ENCODE data around the gene CTSH. TPM values are rescaled to one million over a fixed set of nuclear protein-coding genes. Genes with fewer than 3 reads are reported as not detected.

CTSH gene
- total RNA-seq, 1 experiment from 2014 or later: 146 TPM

DNA sequence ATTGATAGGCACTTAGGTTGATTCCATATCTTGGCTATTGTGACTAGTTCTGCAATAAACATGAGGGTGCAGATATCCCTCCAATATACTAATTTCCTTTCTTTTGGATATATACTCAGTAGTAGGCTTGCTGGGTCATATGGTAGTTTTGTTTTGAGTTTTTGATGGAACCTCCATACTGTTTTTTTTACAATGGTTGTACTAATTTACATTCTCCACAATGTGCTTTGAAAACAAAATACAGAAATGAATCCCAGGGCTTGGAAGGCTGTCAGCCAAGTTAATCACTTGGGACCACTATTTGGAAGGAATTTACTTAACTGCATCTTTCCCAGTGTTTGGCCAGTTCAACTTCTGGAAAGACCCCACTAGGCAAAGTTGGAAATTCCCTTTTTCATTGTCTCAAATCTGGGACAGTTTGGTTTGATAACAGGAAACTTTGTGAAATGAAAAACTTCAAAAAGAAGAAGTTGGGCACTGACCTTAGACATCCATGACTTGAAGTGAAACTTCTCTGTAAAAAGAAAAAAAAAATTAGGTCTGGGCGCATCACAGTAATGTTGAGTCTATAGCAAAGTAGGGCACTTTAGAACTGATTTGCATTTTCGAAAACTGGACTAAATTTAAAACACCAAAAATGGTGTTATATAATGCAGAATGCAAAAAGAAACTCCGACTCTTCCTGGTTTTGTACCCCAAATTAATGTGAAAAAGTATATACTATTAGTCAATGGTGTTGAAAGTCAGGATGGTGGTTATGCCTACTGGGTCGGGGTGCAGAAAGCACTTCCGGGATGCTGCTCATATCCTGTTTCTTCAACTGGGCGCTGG lies 6.0 kb downstream of the CTSH start:
- H3K4me2 ChIP-seq (ENCODE audit: low read length): no peak overlapping the region
- DNase-seq (no peak), ATAC-seq (no peak)
- no peaks in the 10 kb centered on the region for H3K27me3 ChIP-seq (ENCODE audit: low read length)
- no peaks in the 10 kb centered on the region for H4K20me1 ChIP-seq (ENCODE audit: low read length)
- TF ChIP-seq, protein P1, sequence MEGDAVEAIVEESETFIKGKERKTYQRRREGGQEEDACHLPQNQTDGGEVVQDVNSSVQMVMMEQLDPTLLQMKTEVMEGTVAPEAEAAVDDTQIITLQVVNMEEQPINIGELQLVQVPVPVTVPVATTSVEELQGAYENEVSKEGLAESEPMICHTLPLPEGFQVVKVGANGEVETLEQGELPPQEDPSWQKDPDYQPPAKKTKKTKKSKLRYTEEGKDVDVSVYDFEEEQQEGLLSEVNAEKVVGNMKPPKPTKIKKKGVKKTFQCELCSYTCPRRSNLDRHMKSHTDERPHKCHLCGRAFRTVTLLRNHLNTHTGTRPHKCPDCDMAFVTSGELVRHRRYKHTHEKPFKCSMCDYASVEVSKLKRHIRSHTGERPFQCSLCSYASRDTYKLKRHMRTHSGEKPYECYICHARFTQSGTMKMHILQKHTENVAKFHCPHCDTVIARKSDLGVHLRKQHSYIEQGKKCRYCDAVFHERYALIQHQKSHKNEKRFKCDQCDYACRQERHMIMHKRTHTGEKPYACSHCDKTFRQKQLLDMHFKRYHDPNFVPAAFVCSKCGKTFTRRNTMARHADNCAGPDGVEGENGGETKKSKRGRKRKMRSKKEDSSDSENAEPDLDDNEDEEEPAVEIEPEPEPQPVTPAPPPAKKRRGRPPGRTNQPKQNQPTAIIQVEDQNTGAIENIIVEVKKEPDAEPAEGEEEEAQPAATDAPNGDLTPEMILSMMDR (conservative IDR thresholded peaks at IDR 0.05; ENCODE audit: low read depth, low read length): no peak
- TF ChIP-seq EZH2phosphoT487 (IDR thresholded peaks at IDR 0.05; ENCODE audit: borderline replicate concordance, low read length) (no peak), EZH2 (IDR thresholded peaks at IDR 0.05; ENCODE audit: low read length, unreplicated experiment) (no peak)
- intact Hi-C loops (cut with micrococcal nuclease): no loop called here
- no peaks in the 10 kb centered on the region; the same call in none of the 2 replicates for H3K36me3 ChIP-seq (ENCODE audit: low read depth, low read length)
- no peak overlapping the region for H3K27ac ChIP-seq (ENCODE audit: low read length)
- no peaks in the 10 kb centered on the region for H3F3A ChIP-seq (ENCODE audit: low read length, unreplicated experiment)
- H3K4me3 ChIP-seq (ENCODE audit: low read length): no peak overlapping the region
- H3K79me2 ChIP-seq (ENCODE audit: low read length): peaks cover 8% of the 10 kb centered on the region; the same call in 1 of the 2 replicates
- no peaks in the 10 kb centered on the region for H3K9me3 ChIP-seq (ENCODE audit: low read length)
- no peak overlapping the region for H2AFZ ChIP-seq (ENCODE audit: low read length)
- POLR2A ChIA-PET (ENCODE audit: unreplicated experiment): no interaction called here
- CTCF ChIA-PET: no interaction called here
- no TSS peak for BruUV-seq (replicated peaks)
- no peaks in the 10 kb centered on the region for H3K9me2 ChIP-seq (replicated peaks; ENCODE audit: low read length)
- H3K9ac ChIP-seq (ENCODE audit: low read length): no peak overlapping the region
- peaks cover 4% of the 10 kb centered on the region for H3K4me1 ChIP-seq (ENCODE audit: insufficient read depth, low read length)

- TF ChIP-seq EZH2 (IDR thresholded peaks at IDR 0.05; ENCODE audit: low read length, unreplicated experiment) (no peak), EZH2phosphoT487 (IDR thresholded peaks at IDR 0.05; ENCODE audit: borderline replicate concordance, low read length) (no peak)
- TF ChIP-seq, protein P1 (conservative IDR thresholded peaks at IDR 0.05; ENCODE audit: low read depth, low read length): no peak
- Histone ChIP-seq H3K9me2 (replicated peaks; ENCODE audit: low read length) (no peaks in the 10 kb centered on the region), H3K36me3 (ENCODE audit: low read depth, low read length) (no peaks in the 10 kb centered on the region; the same call in none of the 2 replicates)
Observed at GRCh38 chr15:78937132-78937739, 7.6 kb downstream of the CTSH start.

GRCh38 chr15:78934655-78935023 lies 10.2 kb downstream of the CTSH start:
- H3K4me3 ChIP-seq (ENCODE audit: low read length): no peak overlapping the region
- no peaks in the 10 kb centered on the region for H3K79me2 ChIP-seq (ENCODE audit: low read length)
- intact Hi-C loops (cut with micrococcal nuclease): no loop called here
- H3K36me3 ChIP-seq (ENCODE audit: low read depth, low read length): no peaks in the 10 kb centered on the region; the same call in none of the 2 replicates
- ATAC-seq (no peak), DNase-seq (no peak)
- CTCF ChIA-PET: no interaction called here
- H3K27ac ChIP-seq (ENCODE audit: low read length): no peak overlapping the region
- H4K20me1 ChIP-seq (ENCODE audit: low read length): no peaks in the 10 kb centered on the region
- BruUV-seq (replicated peaks): no TSS peak
- H3K9ac ChIP-seq (ENCODE audit: low read length): no peak overlapping the region
- TF ChIP-seq, protein P1 (conservative IDR thresholded peaks at IDR 0.05; ENCODE audit: low read depth, low read length): no peak
- no peak for TF ChIP-seq EZH2phosphoT487 (IDR thresholded peaks at IDR 0.05; ENCODE audit: borderline replicate concordance, low read length)
- no peak for TF ChIP-seq EZH2 (IDR thresholded peaks at IDR 0.05; ENCODE audit: low read length, unreplicated experiment)
- no peak overlapping the region for H2AFZ ChIP-seq (ENCODE audit: low read length)
- H3K27me3 ChIP-seq (ENCODE audit: low read length): no peaks in the 10 kb centered on the region
- no peaks in the 10 kb centered on the region for H3F3A ChIP-seq (ENCODE audit: low read length, unreplicated experiment)
- no peak overlapping the region for H3K4me2 ChIP-seq (ENCODE audit: low read length)
- no peaks in the 10 kb centered on the region for H3K9me2 ChIP-seq (replicated peaks; ENCODE audit: low read length)
- peaks cover 20% of the 10 kb centered on the region for H3K4me1 ChIP-seq (ENCODE audit: insufficient read depth, low read length)
- POLR2A ChIA-PET (ENCODE audit: unreplicated experiment): no interaction called here
- H3K9me3 ChIP-seq (ENCODE audit: low read length): no peaks in the 10 kb centered on the region

More at GRCh38 chr15:78937132-78937739, 7.6 kb downstream of the CTSH start:
- H3K27me3 ChIP-seq (ENCODE audit: low read length): no peaks in the 10 kb centered on the region
- no peak overlapping the region for H2AFZ ChIP-seq (ENCODE audit: low read length)
- intact Hi-C loops (cut with micrococcal nuclease): no loop called here
- no peaks in the 10 kb centered on the region for H3F3A ChIP-seq (ENCODE audit: low read length, unreplicated experiment)
- no peak for ATAC-seq
- no peak overlapping the region for H3K9ac ChIP-seq (ENCODE audit: low read length)
- no peaks in the 10 kb centered on the region for H4K20me1 ChIP-seq (ENCODE audit: low read length)
- no peak overlapping the region for H3K27ac ChIP-seq (ENCODE audit: low read length)
- ChIA-PET POLR2A (ENCODE audit: unreplicated experiment) (no interaction called here), CTCF (no interaction called here)
- BruUV-seq (replicated peaks): no TSS peak
- H3K4me2 ChIP-seq (ENCODE audit: low read length): no peak overlapping the region
- H3K9me3 ChIP-seq (ENCODE audit: low read length): no peaks in the 10 kb centered on the region
- no peaks in the 10 kb centered on the region for H3K4me1 ChIP-seq (ENCODE audit: insufficient read depth, low read length)
- no peak for DNase-seq
- H3K79me2 ChIP-seq (ENCODE audit: low read length): no peaks in the 10 kb centered on the region
- no peak overlapping the region for H3K4me3 ChIP-seq (ENCODE audit: low read length)
